SU-DHL-6 (cell line): ENCODE results near the gene STBD1.

ENCODE experiments used
- H2AFZ ChIP-seq: fragments of 200-600 bp; sonication (generic); 2 replicates; pipeline ENCODE4 v1.6.1; 2014; ENCODE audit warnings: low read depth, mild to moderate bottlenecking, moderate library complexity, mixed read lengths, antibody characterized with exemption, low read length; ENCODE audit not compliant: severe bottlenecking
- H3F3A ChIP-seq: fragments of 200-600 bp; shearing (Covaris generic); 2 replicates; pipeline ENCODE4 v1.6.0; 2016; ENCODE audit warnings: antibody characterized with exemption, mild to moderate bottlenecking; ENCODE audit not compliant: insufficient read depth
- H3K27ac ChIP-seq: fragments of 200-600 bp; sonication (generic); 2 replicates; pipeline ENCODE4 v1.5.1; 2016; ENCODE audit warnings: low read depth, mild to moderate bottlenecking, low read length, moderate library complexity, mixed read lengths
- H3K27me3 ChIP-seq: fragments of 200-600 bp; sonication (generic), shearing (Covaris generic); 2 replicates; pipeline ENCODE4 v1.6.0; 2014; ENCODE audit warnings: mild to moderate bottlenecking, low read length
- H3K36me3 ChIP-seq: fragments of 200-600 bp; sonication (generic); 2 replicates; pipeline ENCODE4 v1.6.1; 2014; ENCODE audit warnings: mild to moderate bottlenecking, low read length, mixed read lengths
- H3K4me2 ChIP-seq: fragments of 300-600, 200-600 bp; shearing (Covaris generic), sonication (generic); 2 replicates; pipeline ENCODE4 v1.6.0; 2014; ENCODE audit warnings: low read length, low read depth, mild to moderate bottlenecking; ENCODE audit not compliant: poor library complexity, severe bottlenecking
- H3K4me3 ChIP-seq: fragments of 200-600 bp; sonication (generic); 2 replicates; pipeline ENCODE4 v1.5.1; 2014; ENCODE audit warnings: antibody characterized with exemption, low read length, mild to moderate bottlenecking, mixed read lengths; ENCODE audit not compliant: insufficient read depth, poor library complexity, severe bottlenecking
- H3K79me2 ChIP-seq: fragments of 200-600 bp; sonication (generic); 2 replicates; pipeline ENCODE4 v1.6.1; 2014; ENCODE audit warnings: mild to moderate bottlenecking, low read length, moderate library complexity; ENCODE audit not compliant: insufficient read depth
- H3K9ac ChIP-seq: fragments of 200-600 bp; sonication (generic); 2 replicates; pipeline ENCODE4 v1.7.0; 2014; ENCODE audit warnings: mild to moderate bottlenecking, low read length
- H3K9me2 ChIP-seq: fragments of 200-600 bp; sonication (generic); replicated peaks from 2 replicates; pipeline ENCODE4 v1.6.1; 2014; ENCODE audit warnings: low read length; ENCODE audit not compliant: insufficient read depth
- H3K9me3 ChIP-seq: fragments of 200-600 bp; sonication (generic); 2 replicates; pipeline ENCODE4 v1.6.1; 2014; ENCODE audit warnings: low read length, mixed read lengths; ENCODE audit not compliant: insufficient read depth
- H4K20me1 ChIP-seq: fragments of 200-600 bp; sonication (generic); 2 replicates; pipeline ENCODE4 v1.6.1; 2014; ENCODE audit warnings: low read depth, mild to moderate bottlenecking, antibody characterized with exemption, low read length, moderate library complexity, mixed read lengths
- EZH2phosphoT487 ChIP-seq: fragments of 200-600 bp; sonication (generic), shearing (Covaris generic); conservative IDR thresholded peaks from 2 replicates; pipeline ENCODE4 v1.6.1; 2018; ENCODE audit warnings: mild to moderate bottlenecking, antibody characterized with exemption, low read length, moderate library complexity, mixed read lengths
- TF ChIP-seq, protein P1 (sequence below): fragments of 200-600 bp; sonication (generic); IDR thresholded peaks from one replicate; pipeline ENCODE4 v1.5.1; 2017; ENCODE audit warnings: antibody characterized with exemption, mild to moderate bottlenecking, low read length, moderate library complexity; ENCODE audit not compliant: insufficient read depth, poor library complexity, severe bottlenecking

STBD1 gene

DNA sequence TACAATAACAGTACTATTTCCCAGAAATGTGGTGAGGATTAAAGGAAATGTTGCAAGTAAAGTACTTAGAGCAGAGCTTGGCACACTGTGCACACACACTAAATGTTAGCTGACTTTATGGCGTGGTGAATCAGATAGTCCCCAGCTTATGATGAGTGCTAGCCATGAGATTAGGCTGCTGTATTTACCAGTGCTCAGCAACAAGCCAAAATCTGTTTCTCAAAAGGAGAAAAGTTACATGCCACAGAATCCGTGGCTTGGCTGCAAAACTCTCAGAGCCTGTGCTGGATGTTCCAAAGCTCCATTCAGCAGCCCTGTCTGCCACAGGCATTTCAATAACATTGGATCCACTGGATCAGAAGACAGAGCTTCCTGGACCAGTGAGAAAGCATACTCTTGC lies 12.8 kb upstream of the STBD1 start:
- Histone ChIP-seq H3K9me2 (no peaks in the 10 kb centered on the region), H3K36me3 (no peaks in the 10 kb centered on the region), H3K9ac (no peak overlapping the region), H4K20me1 (no peaks in the 10 kb centered on the region), H3K79me2 (no peaks in the 10 kb centered on the region), H3F3A (no peaks in the 10 kb centered on the region), H3K4me3 (no peak overlapping the region), H2AFZ (no peak overlapping the region), H3K27me3 (no peaks in the 10 kb centered on the region), H3K4me2 (no peak overlapping the region), H3K9me3 (no peaks in the 10 kb centered on the region), H3K27ac (no peak overlapping the region)
- TF ChIP-seq, protein P1, sequence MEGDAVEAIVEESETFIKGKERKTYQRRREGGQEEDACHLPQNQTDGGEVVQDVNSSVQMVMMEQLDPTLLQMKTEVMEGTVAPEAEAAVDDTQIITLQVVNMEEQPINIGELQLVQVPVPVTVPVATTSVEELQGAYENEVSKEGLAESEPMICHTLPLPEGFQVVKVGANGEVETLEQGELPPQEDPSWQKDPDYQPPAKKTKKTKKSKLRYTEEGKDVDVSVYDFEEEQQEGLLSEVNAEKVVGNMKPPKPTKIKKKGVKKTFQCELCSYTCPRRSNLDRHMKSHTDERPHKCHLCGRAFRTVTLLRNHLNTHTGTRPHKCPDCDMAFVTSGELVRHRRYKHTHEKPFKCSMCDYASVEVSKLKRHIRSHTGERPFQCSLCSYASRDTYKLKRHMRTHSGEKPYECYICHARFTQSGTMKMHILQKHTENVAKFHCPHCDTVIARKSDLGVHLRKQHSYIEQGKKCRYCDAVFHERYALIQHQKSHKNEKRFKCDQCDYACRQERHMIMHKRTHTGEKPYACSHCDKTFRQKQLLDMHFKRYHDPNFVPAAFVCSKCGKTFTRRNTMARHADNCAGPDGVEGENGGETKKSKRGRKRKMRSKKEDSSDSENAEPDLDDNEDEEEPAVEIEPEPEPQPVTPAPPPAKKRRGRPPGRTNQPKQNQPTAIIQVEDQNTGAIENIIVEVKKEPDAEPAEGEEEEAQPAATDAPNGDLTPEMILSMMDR: no peak
- TF ChIP-seq EZH2phosphoT487: no peak

- H3K79me2 ChIP-seq: no peaks in the 10 kb centered on the region
- no peaks in the 10 kb centered on the region for H3K27me3 ChIP-seq
- no peaks in the 10 kb centered on the region for H3K9me3 ChIP-seq
- H2AFZ ChIP-seq: no peak overlapping the region
- no peak overlapping the region for H3K4me2 ChIP-seq
- no peak for TF ChIP-seq EZH2phosphoT487
- TF ChIP-seq, protein P1: no peak
- no peaks in the 10 kb centered on the region for H3K9me2 ChIP-seq
- H4K20me1 ChIP-seq: no peaks in the 10 kb centered on the region
- no peak overlapping the region for H3K27ac ChIP-seq
- H3K36me3 ChIP-seq: no peaks in the 10 kb centered on the region
- H3F3A ChIP-seq: no peaks in the 10 kb centered on the region
- no peak overlapping the region for H3K4me3 ChIP-seq
- H3K9ac ChIP-seq: no peak overlapping the region
These were observed 10.2 kb upstream of the STBD1 start for GRCh38 chr4:76296286-76296820.

DNA sequence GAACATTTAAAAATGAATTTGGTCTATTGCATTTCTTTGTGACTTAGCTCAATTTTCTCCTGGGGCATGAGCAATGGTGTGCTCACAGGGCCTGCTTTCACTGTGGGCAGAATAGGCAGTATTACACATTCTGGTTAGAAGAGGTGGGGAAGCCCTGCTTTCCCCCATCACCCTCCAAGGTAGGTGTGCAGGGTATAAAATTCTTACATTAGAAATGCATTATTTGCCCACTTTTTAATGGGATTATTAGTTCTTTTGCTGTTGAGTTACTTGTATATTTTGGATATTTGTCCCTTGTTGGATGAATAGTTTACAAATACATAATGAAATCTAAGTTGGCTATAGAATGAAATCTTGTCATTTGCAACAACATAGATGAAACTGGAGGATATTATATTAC lies 8.3 kb upstream of the STBD1 start:
- Histone ChIP-seq H3K4me3 (no peak overlapping the region), H2AFZ (no peak overlapping the region), H3K27me3 (no peaks in the 10 kb centered on the region), H3K4me2 (no peak overlapping the region), H3K36me3 (no peaks in the 10 kb centered on the region), H3K9me2 (no peaks in the 10 kb centered on the region), H3F3A (no peaks in the 10 kb centered on the region), H4K20me1 (no peaks in the 10 kb centered on the region), H3K9me3 (no peaks in the 10 kb centered on the region), H3K27ac (no peak overlapping the region), H3K9ac (no peak overlapping the region), H3K79me2 (no peaks in the 10 kb centered on the region)
- TF ChIP-seq, protein P1: no peak
- TF ChIP-seq EZH2phosphoT487: no peak

GRCh38 chr4:76300012-76300411 lies 6.5 kb upstream of the STBD1 start:
- Histone ChIP-seq H3K79me2 (no peaks in the 10 kb centered on the region), H3F3A (no peaks in the 10 kb centered on the region), H3K9me2 (no peaks in the 10 kb centered on the region), H3K4me2 (no peak overlapping the region), H3K36me3 (no peaks in the 10 kb centered on the region), H3K4me3 (no peak overlapping the region), H3K9me3 (no peaks in the 10 kb centered on the region), H3K27me3 (no peaks in the 10 kb centered on the region), H4K20me1 (no peaks in the 10 kb centered on the region), H3K9ac (no peak overlapping the region), H3K27ac (no peak overlapping the region), H2AFZ (no peak overlapping the region)
- no peak for TF ChIP-seq EZH2phosphoT487
- TF ChIP-seq, protein P1: no peak
